OCI-LY3 (cell line): Measurements from ENCODE around the gene DOCK1.

ENCODE experiments used
- H2AFZ ChIP-seq: fragments of 200-600, 300-600 bp; shearing (Covaris generic); 2 replicates; pipeline ENCODE4 v1.6.0; 2014; ENCODE audit warnings: antibody characterized with exemption, low read depth, low read length
- H3K27ac ChIP-seq: fragments of 200-600, 300-600 bp; sonication (generic); 2 replicates; pipeline ENCODE4 v1.5.1; 2014; ENCODE audit warnings: mild to moderate bottlenecking, low read length, moderate library complexity, mixed read lengths
- H3K27me3 ChIP-seq: fragments of 200-600, 300-600 bp; sonication (generic); 2 replicates; pipeline ENCODE4 v1.6.1; 2014; ENCODE audit warnings: low read depth, low read length, mixed read lengths
- H3K36me3 ChIP-seq: fragments of 200-600, 300-600 bp; sonication (generic); replicated peaks from 2 replicates; pipeline ENCODE3; 2014; ENCODE audit warnings: low read depth, low read length, mixed read lengths
- H3K4me1 ChIP-seq: fragments of 300-600, 200-600 bp; sonication (generic); 2 replicates; pipeline ENCODE4 v1.6.1; 2014; ENCODE audit warnings: low read length, mixed read lengths
- H3K4me2 ChIP-seq: fragments of 200-600, 300-600 bp; sonication (generic); 2 replicates; pipeline ENCODE4 v1.6.1; 2014; ENCODE audit warnings: low read length, mixed read lengths
- H3K4me3 ChIP-seq: fragments of 300-600, 200-600 bp; sonication (generic); 2 replicates; pipeline ENCODE4 v1.5.1; 2014; ENCODE audit warnings: antibody characterized with exemption, mild to moderate bottlenecking, low read length, moderate library complexity
- H3K79me2 ChIP-seq: fragments of 300-600, 200-600 bp; shearing (Covaris generic); 2 replicates; pipeline ENCODE4 v1.6.1; 2014; ENCODE audit warnings: mild to moderate bottlenecking, low read length, mixed read lengths
- H3K9ac ChIP-seq: fragments of 300-600, 200-600 bp; shearing (Covaris generic); 2 replicates; pipeline ENCODE4 v1.6.0; 2014; ENCODE audit warnings: mild to moderate bottlenecking, low read length, moderate library complexity
- H3K9me3 ChIP-seq: fragments of 200-600, 300-600 bp; shearing (Covaris generic); 2 replicates; pipeline ENCODE4 v1.6.1; 2014; ENCODE audit warnings: low read length, mixed read lengths; ENCODE audit not compliant: insufficient read depth
- H4K20me1 ChIP-seq: fragments of 200-600, 300-600 bp; sonication (generic); 2 replicates; pipeline ENCODE4 v1.6.1; 2016; ENCODE audit warnings: low read length, mixed read lengths; ENCODE audit not compliant: insufficient read depth
- CTCF ChIP-seq: fragments of 200-600, 300-600 bp; sonication (generic); IDR thresholded peaks from 2 replicates; pipeline ENCODE4 v1.5.1; 2014; ENCODE audit warnings: antibody characterized with exemption, low read length, low read depth
- EZH2phosphoT487 ChIP-seq: fragments of 200-600 bp; shearing (Covaris generic); IDR thresholded peaks from 2 replicates; pipeline ENCODE4 v1.6.1; 2018; ENCODE audit warnings: antibody characterized with exemption, mixed run types, low read depth

DOCK1 gene

GRCh38 chr10:127034034-127034633 lies 128.9 kb downstream of the DOCK1 start:
- Histone ChIP-seq H4K20me1 (no peaks in the 10 kb centered on the region), H3K79me2 (no peaks in the 10 kb centered on the region), H3K36me3 (no peaks in the 10 kb centered on the region), H3K27me3 (no peaks in the 10 kb centered on the region), H3K9ac (no peak overlapping the region), H3K9me3 (no peaks in the 10 kb centered on the region), H3K4me3 (no peak overlapping the region), H2AFZ (no peak overlapping the region), H3K4me2 (no peak overlapping the region), H3K4me1 (no peaks in the 10 kb centered on the region), H3K27ac (no peak overlapping the region)
- TF ChIP-seq CTCF (no peak), EZH2phosphoT487 (no peak)

- H3K79me2 ChIP-seq = no peaks in the 10 kb centered on the region
- H3K4me3 ChIP-seq = no peak overlapping the region
- TF ChIP-seq EZH2phosphoT487 (no peak), CTCF (no peak)
- H2AFZ ChIP-seq = no peak overlapping the region
- no peak overlapping the region for H3K27ac ChIP-seq
- H3K27me3 ChIP-seq = no peaks in the 10 kb centered on the region
- no peaks in the 10 kb centered on the region for H4K20me1 ChIP-seq
- no peak overlapping the region for H3K4me2 ChIP-seq
- H3K4me1 ChIP-seq = no peaks in the 10 kb centered on the region
- no peaks in the 10 kb centered on the region for H3K9me3 ChIP-seq
- no peak overlapping the region for H3K9ac ChIP-seq
- H3K36me3 ChIP-seq = no peaks in the 10 kb centered on the region
These were observed 129.6 kb downstream of the DOCK1 start for GRCh38 chr10:127034790-127035189.

GRCh38 chr10:127035827-127036226 lies 130.6 kb downstream of the DOCK1 start:
- H3K4me2 ChIP-seq = no peak overlapping the region
- no peak overlapping the region for H2AFZ ChIP-seq

GRCh38 chr10:127036987-127037386 lies 131.8 kb downstream of the DOCK1 start:
- Histone ChIP-seq H3K4me1 (no peaks in the 10 kb centered on the region), H3K4me3 (no peak overlapping the region), H3K4me2 (no peak overlapping the region), H3K9ac (no peak overlapping the region), H2AFZ (no peak overlapping the region), H3K27ac (no peak overlapping the region), H3K79me2 (no peaks in the 10 kb centered on the region), H3K9me3 (no peaks in the 10 kb centered on the region), H3K27me3 (no peaks in the 10 kb centered on the region), H3K36me3 (no peaks in the 10 kb centered on the region), H4K20me1 (no peaks in the 10 kb centered on the region)
- no peak for TF ChIP-seq CTCF
- no peak for TF ChIP-seq EZH2phosphoT487

More at GRCh38 chr10:127035827-127036226, 130.6 kb downstream of the DOCK1 start:
- no peaks in the 10 kb centered on the region for H3K79me2 ChIP-seq
- H3K4me3 ChIP-seq = no peak overlapping the region
- no peak overlapping the region for H3K9ac ChIP-seq
- no peaks in the 10 kb centered on the region for H3K36me3 ChIP-seq
- TF ChIP-seq CTCF (no peak), EZH2phosphoT487 (no peak)
- no peaks in the 10 kb centered on the region for H3K9me3 ChIP-seq
- H4K20me1 ChIP-seq = no peaks in the 10 kb centered on the region
- H3K4me1 ChIP-seq = no peaks in the 10 kb centered on the region
- no peaks in the 10 kb centered on the region for H3K27me3 ChIP-seq
- no peak overlapping the region for H3K27ac ChIP-seq
